ENCODE measurements around the gene SEMA5A. TPM values are rescaled to one million over a fixed set of nuclear protein-coding genes. Genes with fewer than 3 reads are reported as not detected.

The SEMA5A gene
- total RNA-seq, 4 donors from 2014 or later: 2.3 to 4.7 (median 3.7) TPM

DNA sequence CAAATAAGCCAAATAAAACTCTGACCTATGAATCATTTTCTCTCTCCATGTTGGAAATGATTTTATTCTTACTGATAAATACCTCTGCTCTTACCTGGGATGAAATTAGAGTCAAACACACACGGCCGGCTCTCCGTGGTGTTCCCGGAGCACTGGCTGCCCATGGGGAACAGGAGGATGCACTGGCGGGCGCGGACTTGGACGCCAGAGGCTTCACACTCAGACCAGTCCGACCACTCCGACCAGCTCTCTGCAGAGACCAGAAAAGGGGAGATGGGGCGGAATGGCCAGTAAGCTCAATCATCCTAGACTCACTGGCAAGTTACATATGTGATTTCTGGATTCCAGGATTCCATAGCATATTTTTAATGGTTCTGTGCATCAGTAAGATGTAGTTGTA, 494.1 kb downstream of the SEMA5A start:
- no peaks in the 10 kb centered on the region for H3K9me3 ChIP-seq
- H3K4me3 ChIP-seq: no peak overlapping the region
- WGBS, 2 donors (ENCODE audit: low coverage in 1 of 2): 100% methylated on average over 1 to 4 of the region's 11 CpGs
- no peaks in the 10 kb centered on the region for H3K4me1 ChIP-seq
- TF ChIP-seq POLR2A (IDR thresholded peaks at IDR 0.05) (no peak), POLR2AphosphoS5 (IDR thresholded peaks at IDR 0.05) (no peak), EP300 (IDR thresholded peaks at IDR 0.05) (no peak), CTCF (IDR thresholded peaks at IDR 0.05) (no peak)
- no peak for ATAC-seq
- no peaks in the 10 kb centered on the region for H3K27me3 ChIP-seq
- H3K27ac ChIP-seq: no peak overlapping the region
- no peaks in the 10 kb centered on the region for H3K36me3 ChIP-seq

GRCh38 chr5:9047932-9048331, 497.9 kb downstream of the SEMA5A start:
- no peak for ATAC-seq
- whole genome bisulfite sequencing, 2 donors (ENCODE audit: low coverage in 1 of 2): 93% methylated on average over 5 of the region's 5 CpGs; no CpG with 5 or more reads in 1 of the 2 donors
- Histone ChIP-seq H3K4me3 (no peak overlapping the region), H3K27me3 (no peaks in the 10 kb centered on the region), H3K9me3 (no peaks in the 10 kb centered on the region), H3K36me3 (no peaks in the 10 kb centered on the region), H3K4me1 (no peaks in the 10 kb centered on the region), H3K27ac (no peak overlapping the region)
- TF ChIP-seq POLR2AphosphoS5 (IDR thresholded peaks at IDR 0.05) (no peak), CTCF (IDR thresholded peaks at IDR 0.05) (no peak), EP300 (IDR thresholded peaks at IDR 0.05) (no peak), POLR2A (IDR thresholded peaks at IDR 0.05) (no peak)

- Histone ChIP-seq H3K9me3 (no peaks in the 10 kb centered on the region), H3K4me3 (no peak overlapping the region), H3K27ac (no peak overlapping the region), H3K36me3 (no peaks in the 10 kb centered on the region), H3K4me1 (no peaks in the 10 kb centered on the region), H3K27me3 (no peaks in the 10 kb centered on the region)
- peak; percentile 34 for ATAC-seq
- TF ChIP-seq POLR2AphosphoS5 (IDR thresholded peaks at IDR 0.05) (no peak), EP300 (IDR thresholded peaks at IDR 0.05) (no peak), CTCF (IDR thresholded peaks at IDR 0.05) (no peak), POLR2A (IDR thresholded peaks at IDR 0.05) (no peak)
- 10 to 48% methylated on average over 3 of the region's 3 CpGs for WGBS, 2 donors (ENCODE audit: low coverage in 1 of 2)
These were observed 499.0 kb downstream of the SEMA5A start for GRCh38 chr5:9046756-9047481.

DNA sequence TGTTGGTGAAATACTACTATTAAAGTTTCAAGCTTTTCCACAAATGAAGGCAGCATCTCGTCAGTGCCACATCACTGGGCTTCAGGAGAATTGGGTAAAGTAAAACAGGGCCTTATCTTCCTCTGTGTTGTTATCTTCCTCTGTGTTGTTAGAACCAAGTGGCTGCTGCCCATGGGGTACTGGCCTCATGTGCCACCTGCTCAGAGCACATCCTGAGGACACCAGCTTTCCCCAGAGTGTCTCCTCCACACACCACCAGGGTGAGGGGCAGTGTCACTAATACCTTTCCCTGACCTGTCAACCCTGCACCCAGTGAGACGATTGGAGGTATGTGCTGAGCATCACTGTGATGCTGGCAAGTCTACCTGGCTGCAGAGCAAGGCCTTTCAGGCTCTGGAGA, 499.9 kb downstream of the SEMA5A start:
- H3K36me3 ChIP-seq: no peaks in the 10 kb centered on the region
- TF ChIP-seq POLR2AphosphoS5 (IDR thresholded peaks at IDR 0.05): no peak
- no peak for TF ChIP-seq CTCF (IDR thresholded peaks at IDR 0.05)
- TF ChIP-seq EP300 (IDR thresholded peaks at IDR 0.05): no peak
- TF ChIP-seq POLR2A (IDR thresholded peaks at IDR 0.05): no peak
- H3K27ac ChIP-seq: no peak overlapping the region
- H3K9me3 ChIP-seq: no peaks in the 10 kb centered on the region
- H3K4me3 ChIP-seq: no peak overlapping the region
- 88 to 100% methylated on average over 1 of the region's 2 CpGs for WGBS, 2 donors (ENCODE audit: low coverage in 1 of 2)
- H3K4me1 ChIP-seq: no peaks in the 10 kb centered on the region
- ATAC-seq: no peak
- no peaks in the 10 kb centered on the region for H3K27me3 ChIP-seq

- Histone ChIP-seq H3K27me3 (no peaks in the 10 kb centered on the region), H3K4me1 (no peaks in the 10 kb centered on the region), H3K27ac (no peak overlapping the region), H3K9me3 (no peaks in the 10 kb centered on the region), H3K4me3 (no peak overlapping the region), H3K36me3 (no peaks in the 10 kb centered on the region)
- ATAC-seq: no peak
- TF ChIP-seq EP300 (IDR thresholded peaks at IDR 0.05): no peak
- no peak for TF ChIP-seq POLR2A (IDR thresholded peaks at IDR 0.05)
- no peak for TF ChIP-seq CTCF (IDR thresholded peaks at IDR 0.05)
- no peak for TF ChIP-seq POLR2AphosphoS5 (IDR thresholded peaks at IDR 0.05)
- 100% methylated on average over 1 of the region's 1 CpG; no CpG with 5 or more reads in 1 of the 2 donors for WGBS, 2 donors (ENCODE audit: low coverage in 1 of 2)
These were observed 503.6 kb downstream of the SEMA5A start for GRCh38 chr5:9042241-9042640.

Data from gastroesophageal sphincter (tissue), 4 donors.